Uterus (tissue), 4 donors: ENCODE measurements around the gene POU2AF3. TPM values are rescaled to one million over a fixed set of nuclear protein-coding genes. Genes with fewer than 3 reads are reported as not detected.
"Not testable (repeated sequence)": the region's sequence is repeated elsewhere in the genome, so short reads cannot be mapped to it uniquely, and the experiment has no call there.

Experiments used
- DNase-seq, 2 donors: peaks; one replicate each; pipeline ENCODE4 v3.0.0-alpha.2; 2019 to 2020
- H3K27ac ChIP-seq, 2 donors: fragments of 200-600 bp; sonication (generic); 1 replicate in 1 of 2; 2 replicates in 1 of 2; pipeline ENCODE4 v1.5.1; 2016 to 2018
- H3K27me3 ChIP-seq, 2 donors: fragments of 200-600 bp; sonication (generic); one replicate each; pipeline ENCODE4 v1.5.1; 2018 to 2019; ENCODE audit warnings: control low read depth in 1 of 2
- H3K36me3 ChIP-seq, 2 donors: fragments of 200-600 bp; sonication (generic); one replicate each; pipeline ENCODE4 v1.5.1; 2019; ENCODE audit warnings: control low read depth in 1 of 2
- H3K4me1 ChIP-seq, 2 donors: fragments of 200-600 bp; sonication (generic); one replicate each; pipeline ENCODE4 v1.5.1; 2018 to 2019; ENCODE audit warnings: control low read depth in 1 of 2
- H3K4me3 ChIP-seq, 2 donors: fragments of 200-600 bp; sonication (generic); 1 replicate in 1 of 2; 2 replicates in 1 of 2; pipeline ENCODE4 v1.5.1; 2018 to 2019; ENCODE audit warnings: mild to moderate bottlenecking in 1 of 2
- H3K9me3 ChIP-seq, 2 donors: fragments of 200-600 bp; sonication (generic); one replicate each; pipeline ENCODE4 v1.5.1; 2019; ENCODE audit warnings: control low read depth in 1 of 2
- POLR2A ChIP-seq, 2 donors: fragments of 450-650 bp; IDR thresholded peaks; one replicate each; pipeline ENCODE4 v1.6.1; 2016; ENCODE audit warnings: antibody characterized with exemption in 2 of 2, mild to moderate bottlenecking in 1 of 2, moderate library complexity in 1 of 2
- intact Hi-C: fragments of 100-400 bp; cut with DNase I; formaldehyde crosslinking; loops from one replicate; pipeline ENCODE4 v1.15.1; 2023; ENCODE audit warnings: low total_unique reads
- total RNA-seq, 4 donors: library from RNA; depleted of rRNA in 3 of 4; stranded (reverse); fragments of >200 nt in 3 of 4; gene quantifications; one replicate each; pipeline versions ENCODE4 v1.1.0 to v1.2.4, GENCODE V29; 2014 to 2023
- TF ChIP-seq, protein P1 (sequence below), 4 experiments: fragments of 200-600 bp in 2 of 4; fragments of 450-650 bp in 2 of 4; sonication (generic) in 2 of 4; IDR thresholded peaks; one replicate each; pipeline ENCODE4 v1.5.1; 2016 to 2019; ENCODE audit warnings: antibody characterized with exemption in 4 of 4, mild to moderate bottlenecking in 2 of 4, moderate library complexity in 1 of 4
- donor health status: DM: yes; HTN: yes; CAD: no.

The POU2AF3 gene
- total RNA-seq, 4 donors from 2014 or later, result 0.97 to 13.2 (median 6.2) TPM

DNA sequence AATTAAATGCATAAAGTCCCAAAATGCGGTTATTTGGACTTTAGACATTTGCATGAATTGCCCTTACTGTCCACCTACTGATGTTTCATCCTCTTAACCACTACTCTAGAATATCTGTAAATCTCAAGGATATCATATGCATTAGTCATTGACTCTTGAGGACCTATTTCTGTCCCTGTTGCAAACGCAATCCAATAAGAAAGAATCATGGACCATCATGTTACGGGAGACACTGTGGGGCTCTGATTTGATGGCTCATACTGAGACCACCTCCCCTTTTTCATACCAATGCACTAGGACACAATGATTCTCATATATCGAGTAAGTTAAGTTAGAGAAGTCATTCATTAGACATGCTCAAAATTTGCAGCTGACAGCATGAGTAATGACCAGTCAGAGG is 38.5 kb upstream of the POU2AF3 start:
- Histone ChIP-seq H3K27ac (no peak overlapping the region), H3K4me3 (no peak overlapping the region), H3K36me3 (no peaks in the 10 kb centered on the region), H3K9me3 (no peaks in the 10 kb centered on the region), H3K4me1 (no peaks in the 10 kb centered on the region), H3K27me3 (no peaks in the 10 kb centered on the region)
- TF ChIP-seq, protein P1, sequence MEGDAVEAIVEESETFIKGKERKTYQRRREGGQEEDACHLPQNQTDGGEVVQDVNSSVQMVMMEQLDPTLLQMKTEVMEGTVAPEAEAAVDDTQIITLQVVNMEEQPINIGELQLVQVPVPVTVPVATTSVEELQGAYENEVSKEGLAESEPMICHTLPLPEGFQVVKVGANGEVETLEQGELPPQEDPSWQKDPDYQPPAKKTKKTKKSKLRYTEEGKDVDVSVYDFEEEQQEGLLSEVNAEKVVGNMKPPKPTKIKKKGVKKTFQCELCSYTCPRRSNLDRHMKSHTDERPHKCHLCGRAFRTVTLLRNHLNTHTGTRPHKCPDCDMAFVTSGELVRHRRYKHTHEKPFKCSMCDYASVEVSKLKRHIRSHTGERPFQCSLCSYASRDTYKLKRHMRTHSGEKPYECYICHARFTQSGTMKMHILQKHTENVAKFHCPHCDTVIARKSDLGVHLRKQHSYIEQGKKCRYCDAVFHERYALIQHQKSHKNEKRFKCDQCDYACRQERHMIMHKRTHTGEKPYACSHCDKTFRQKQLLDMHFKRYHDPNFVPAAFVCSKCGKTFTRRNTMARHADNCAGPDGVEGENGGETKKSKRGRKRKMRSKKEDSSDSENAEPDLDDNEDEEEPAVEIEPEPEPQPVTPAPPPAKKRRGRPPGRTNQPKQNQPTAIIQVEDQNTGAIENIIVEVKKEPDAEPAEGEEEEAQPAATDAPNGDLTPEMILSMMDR (IDR thresholded peaks at IDR 0.05), result no peak
- TF ChIP-seq POLR2A (IDR thresholded peaks at IDR 0.05), result no peak
- intact Hi-C loops, result no loop called here
- DNase-seq, result no peak

DNA sequence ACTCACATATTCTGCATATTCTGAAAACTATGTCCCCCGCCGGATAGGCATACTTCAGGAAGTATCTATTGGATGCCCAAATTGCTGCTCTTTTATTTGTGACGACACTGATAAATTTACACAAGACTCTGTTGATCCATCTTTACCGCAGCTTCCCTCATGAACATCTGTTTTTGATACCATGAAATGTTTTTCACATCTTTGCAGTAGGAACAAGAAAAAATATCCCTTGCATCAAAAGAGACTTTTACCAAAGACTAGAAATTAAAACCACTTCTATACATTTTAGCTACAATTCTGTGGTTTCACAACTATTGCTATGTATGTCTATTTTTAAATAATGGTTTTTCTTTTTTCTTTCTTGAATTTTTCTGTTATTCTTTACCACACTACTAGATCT is 37.5 kb upstream of the POU2AF3 start:
- Histone ChIP-seq H3K4me3 (no peak overlapping the region), H3K27me3 (no peaks in the 10 kb centered on the region), H3K27ac (no peak overlapping the region), H3K4me1 (no peaks in the 10 kb centered on the region), H3K36me3 (no peaks in the 10 kb centered on the region), H3K9me3 (no peaks in the 10 kb centered on the region)
- no peak for DNase-seq
- TF ChIP-seq POLR2A (IDR thresholded peaks at IDR 0.05), result no peak
- TF ChIP-seq, protein P1 (IDR thresholded peaks at IDR 0.05), result no peak
- intact Hi-C loops, result no loop called here

DNA sequence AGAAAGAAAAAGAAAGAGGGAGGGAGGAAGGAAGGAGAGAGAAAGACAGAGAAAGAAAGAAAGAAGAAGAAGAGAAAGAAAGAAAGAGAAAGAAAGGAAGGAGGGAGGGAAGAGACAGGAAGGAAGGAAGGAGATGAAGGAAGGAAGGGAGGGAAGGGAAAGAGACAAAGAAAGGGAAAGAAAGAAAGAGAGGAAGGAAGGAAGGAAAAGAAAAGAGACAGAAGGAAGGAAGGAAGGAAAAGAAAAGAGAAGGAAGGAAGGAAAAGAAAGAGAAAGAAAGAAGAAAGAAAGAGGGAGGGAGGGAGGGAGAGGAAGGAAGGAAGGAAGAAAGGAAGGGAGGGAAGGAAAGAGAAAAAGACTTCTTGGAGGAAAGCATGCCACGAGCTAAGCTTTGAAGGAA is 33.7 kb upstream of the POU2AF3 start:
- intact Hi-C loops, result no loop called here
- no peak for TF ChIP-seq POLR2A (IDR thresholded peaks at IDR 0.05)
- TF ChIP-seq, protein P1 (IDR thresholded peaks at IDR 0.05), result no peak

DNA sequence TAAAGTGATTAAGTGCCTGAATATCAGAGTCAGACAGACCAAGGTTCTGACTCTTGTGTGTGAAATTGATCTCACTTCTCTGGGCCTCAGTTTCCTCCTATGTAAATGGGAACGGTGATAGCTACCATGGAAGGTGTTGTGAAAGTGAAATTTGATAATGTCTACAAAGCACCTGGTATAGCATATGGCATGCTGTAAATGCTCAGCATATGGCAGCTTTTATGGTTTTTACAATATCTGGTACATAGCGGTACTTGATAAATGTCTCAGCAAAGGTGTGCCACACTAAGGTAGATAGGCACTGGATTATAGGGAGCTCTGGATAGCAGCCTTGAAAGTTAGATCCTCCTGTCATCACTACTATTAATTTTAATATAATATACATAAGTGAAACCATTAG is 32.9 kb upstream of the POU2AF3 start:
- Histone ChIP-seq H3K9me3 (no peaks in the 10 kb centered on the region), H3K27me3 (no peaks in the 10 kb centered on the region), H3K36me3 (no peaks in the 10 kb centered on the region), H3K4me3 (no peak overlapping the region), H3K4me1 (no peaks in the 10 kb centered on the region), H3K27ac (no peak overlapping the region)
- intact Hi-C loops, result no loop called here
- DNase-seq, result no peak
- TF ChIP-seq, protein P1 (IDR thresholded peaks at IDR 0.05), result no peak
- TF ChIP-seq POLR2A (IDR thresholded peaks at IDR 0.05), result no peak

More for the DNA sequence above, 33.7 kb upstream of the POU2AF3 start:
- H3K4me3 ChIP-seq, result no peak overlapping the region
- DNase-seq, result no peak
- no peaks in the 10 kb centered on the region for H3K36me3 ChIP-seq
- no peaks in the 10 kb centered on the region for H3K27me3 ChIP-seq
- no peaks in the 10 kb centered on the region for H3K9me3 ChIP-seq
- H3K4me1 ChIP-seq, result no peaks in the 10 kb centered on the region
- H3K27ac ChIP-seq, result no peak overlapping the region

DNA sequence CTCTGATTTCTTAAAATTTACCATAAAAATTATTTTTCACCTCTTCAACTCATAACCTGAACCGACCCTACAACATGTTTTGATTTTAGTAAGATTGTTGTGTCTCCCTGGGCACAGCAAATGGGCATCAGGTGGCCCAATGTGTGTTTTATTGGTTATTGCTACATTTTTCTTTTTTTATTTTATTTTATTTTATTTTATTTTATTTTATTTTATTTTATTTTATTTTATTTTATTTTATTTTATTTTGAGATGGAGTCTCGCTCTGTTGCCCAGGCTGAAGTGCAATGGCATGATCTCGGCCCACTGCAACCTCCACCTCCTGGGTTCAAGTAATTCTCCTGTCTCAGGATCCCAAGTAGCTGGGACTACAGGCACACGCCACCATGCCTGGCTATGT is 30.0 kb upstream of the POU2AF3 start:
- H3K27me3 ChIP-seq, intact Hi-C loops, DNase-seq, H3K36me3 ChIP-seq, H3K9me3 ChIP-seq, H3K4me1 ChIP-seq, H3K4me3 ChIP-seq, H3K27ac ChIP-seq: not testable (repeated sequence)
